ENCODE measurements around the gene GNB1.
A peak's percentile ranks its signal among the peaks of the same experiment; 100 is the strongest.

GNB1 gene

DNA sequence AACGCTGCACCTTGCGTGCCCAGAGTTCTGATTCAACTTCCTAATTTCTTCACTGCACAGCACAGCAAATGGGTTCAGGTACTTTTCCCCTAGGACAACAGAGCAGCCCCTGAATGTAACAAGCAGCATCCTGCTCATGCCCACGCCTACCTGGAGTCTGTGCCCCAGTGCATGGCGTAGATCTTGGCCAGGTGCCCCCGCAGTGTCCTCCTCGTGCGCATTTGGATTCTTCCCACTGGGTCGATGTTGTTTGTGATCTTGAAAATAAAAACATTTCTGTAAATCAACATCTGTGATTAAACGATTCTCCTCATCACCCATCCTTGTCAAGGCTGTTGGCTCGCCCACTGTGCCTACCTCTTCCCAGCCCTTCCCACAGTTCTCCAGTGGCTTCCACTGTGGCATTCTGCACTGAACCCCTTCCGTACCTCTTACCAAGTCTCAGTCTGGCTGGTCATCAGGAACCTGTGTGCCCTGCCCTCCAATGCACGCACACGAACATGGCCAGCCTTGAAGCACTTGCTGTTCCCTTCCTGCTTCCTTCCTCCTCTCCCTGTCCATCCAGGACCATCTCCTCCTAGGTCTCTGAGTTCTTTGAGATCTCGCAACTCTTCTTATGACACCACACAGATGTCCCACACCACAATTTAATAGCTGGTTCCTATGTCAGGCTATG is 75.1 kb downstream of the GNB1 start:
- DNase-seq, result no peak

DNA sequence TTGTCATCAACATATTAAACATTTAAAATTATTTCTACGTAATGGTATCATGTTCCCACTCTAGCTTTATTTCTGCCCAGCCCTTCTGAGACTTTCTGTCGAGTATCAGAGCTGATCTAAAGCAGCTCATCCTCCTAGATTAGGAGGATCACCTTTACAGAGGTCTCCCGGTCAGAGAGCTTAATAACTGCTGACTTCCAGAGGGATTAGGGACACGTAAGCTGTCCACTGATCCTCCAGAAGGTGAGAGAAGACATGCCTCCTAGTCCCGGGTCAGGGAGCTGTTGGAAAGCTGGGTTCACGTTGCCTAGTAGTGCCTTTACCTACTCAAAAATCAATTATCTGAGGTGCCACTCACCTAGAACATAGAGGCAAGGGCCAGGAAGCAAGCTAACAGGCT is 81.4 kb downstream of the GNB1 start:
- no peak for DNase-seq

DNA sequence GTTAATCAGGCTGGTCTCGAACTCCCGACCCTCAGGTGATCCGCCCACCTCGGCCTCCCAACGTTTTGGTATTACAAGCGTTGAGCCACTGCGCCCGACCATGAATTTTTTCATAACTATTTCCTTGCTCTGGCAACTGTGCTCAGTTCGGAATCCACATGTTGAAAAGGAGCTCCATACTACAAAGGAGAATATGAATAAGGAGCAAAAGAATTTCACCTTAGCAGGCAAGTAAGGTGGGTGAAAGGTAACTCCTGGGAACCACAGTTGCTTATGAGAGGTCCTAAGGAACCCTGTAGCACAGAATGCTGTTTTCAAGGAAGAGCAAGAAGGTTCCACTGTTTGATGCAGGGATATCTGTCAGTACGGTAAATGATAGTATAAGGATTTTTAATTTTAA is 82.7 kb downstream of the GNB1 start:
- DNase-seq, result no peak

DNA sequence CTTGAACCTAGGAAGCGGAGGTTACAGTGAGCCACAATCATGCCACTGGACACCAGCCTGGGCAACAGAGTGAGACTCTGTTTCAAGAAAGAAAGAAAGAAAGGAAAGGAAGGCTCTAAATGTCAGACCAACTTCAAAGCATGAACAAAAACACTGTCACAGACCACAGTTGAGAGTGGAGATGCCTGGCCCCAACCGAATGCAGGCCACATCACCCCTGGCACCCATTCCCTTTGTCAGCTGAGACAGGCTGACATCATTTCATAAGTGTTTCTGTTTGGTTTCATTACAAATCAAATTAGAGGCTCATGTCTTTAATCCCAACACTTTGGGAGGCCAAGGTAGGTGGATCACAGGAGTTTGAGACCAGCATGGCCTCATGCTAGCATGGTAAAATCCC is 84.0 kb downstream of the GNB1 start:
- no peak for DNase-seq

DNA sequence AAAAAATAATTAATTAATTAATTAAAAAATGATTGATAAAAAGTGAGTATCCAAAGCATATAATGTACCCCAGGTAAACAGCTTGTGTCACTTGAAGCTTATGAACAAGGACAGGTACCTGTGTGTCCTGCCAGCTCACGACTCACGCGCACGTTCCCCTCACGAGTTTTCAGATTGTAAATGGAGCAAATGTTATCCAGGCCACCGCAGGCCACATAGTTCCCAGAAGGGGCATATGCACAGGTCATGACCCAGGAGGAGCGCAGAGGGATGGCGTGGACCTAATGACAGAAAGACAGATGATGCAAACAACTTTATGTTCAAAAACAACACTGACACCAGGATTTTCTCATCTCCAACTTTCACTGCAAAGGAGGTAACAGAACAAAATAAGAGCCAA is 86.6 kb downstream of the GNB1 start:
- no peak for DNase-seq

DNA sequence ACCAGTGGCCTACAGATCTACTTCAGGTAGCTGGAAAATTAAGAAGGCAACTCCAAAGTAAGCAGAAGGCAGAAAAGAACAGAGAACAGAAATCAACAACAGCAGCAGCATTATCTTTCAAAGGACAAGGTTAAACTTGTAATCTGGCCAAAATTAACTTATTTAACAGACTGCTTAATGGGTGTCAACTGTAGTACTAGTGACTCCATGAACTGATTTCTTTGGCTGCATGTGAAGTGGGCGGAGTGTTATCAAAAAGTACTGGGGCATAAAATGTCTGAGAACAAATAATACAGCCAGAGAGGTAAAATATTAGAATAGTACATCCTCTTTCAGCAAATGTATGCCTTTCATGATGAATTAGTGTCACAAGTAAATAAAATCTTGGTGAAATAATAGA is 88.0 kb downstream of the GNB1 start:
- peak in 1 of 2 experiments; percentile 59 for DNase-seq

DNA sequence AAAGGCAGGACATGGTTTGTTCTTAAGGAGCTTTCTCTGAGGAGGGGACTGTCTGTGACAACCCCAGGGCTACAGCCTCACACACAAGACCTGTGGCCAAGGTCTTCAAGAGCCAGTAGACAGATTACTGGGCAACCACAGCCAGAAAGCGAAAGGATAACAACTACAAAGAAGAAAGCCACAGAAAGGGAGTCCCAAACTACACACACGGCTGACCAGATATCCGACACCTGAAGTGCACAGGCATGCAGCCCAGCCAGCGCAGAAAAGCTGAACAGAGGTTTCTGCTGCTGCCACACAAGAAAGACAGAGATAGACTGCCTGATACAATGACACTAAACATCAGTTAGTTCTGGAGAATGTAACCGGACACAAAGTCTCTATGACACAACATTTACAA is 91.2 kb downstream of the GNB1 start:
- DNase-seq, result no peak

DNA sequence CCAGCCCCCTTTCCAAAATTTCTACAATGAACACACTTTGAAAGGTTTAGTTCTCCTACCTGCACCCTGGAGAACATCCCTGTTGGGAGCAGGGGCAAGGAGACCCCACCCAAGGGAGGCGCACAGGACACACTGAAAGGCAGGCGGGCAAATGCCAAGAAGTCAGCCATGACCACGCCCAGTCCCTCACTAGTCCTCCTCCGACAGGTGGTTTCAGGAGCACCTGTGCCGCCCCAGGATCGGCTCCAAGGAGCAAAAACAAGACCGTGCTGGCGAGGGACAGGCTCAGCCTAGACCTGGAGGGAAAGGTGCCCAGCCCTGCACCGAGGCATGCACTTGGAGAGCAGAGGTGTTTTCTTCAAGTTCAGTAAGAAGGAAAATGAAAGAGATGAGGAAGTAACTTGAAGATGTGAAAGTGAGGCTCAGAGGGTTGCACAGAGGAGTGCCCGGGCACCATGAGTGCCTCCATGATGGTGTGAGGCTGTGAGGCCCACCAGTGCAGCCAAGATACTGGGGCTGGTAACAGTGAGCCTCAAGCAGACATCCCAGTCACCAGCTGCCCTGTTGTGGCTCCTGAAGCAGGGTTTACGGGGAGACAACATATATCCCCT is 93.1 kb downstream of the GNB1 start:
- DNase-seq, result no peak

DNA sequence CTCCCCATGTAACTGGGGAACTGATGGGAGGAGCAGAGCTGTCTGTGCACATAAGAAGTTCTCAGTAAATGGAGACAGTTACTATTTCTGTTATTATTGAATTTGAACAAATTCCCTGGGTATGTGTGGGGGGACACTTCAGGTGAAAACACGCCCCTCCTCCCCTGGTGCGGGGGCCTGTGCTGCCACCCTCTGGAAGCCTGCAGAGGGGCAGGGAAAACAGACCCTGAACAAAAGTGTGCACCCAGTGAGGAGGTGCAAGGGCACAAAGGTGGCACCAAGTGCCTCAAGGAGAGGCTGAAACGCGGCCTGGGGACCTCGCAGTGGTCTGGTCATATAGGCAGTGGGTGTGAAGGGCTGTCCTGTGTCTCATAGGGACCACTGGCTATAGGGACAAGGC is 94.4 kb downstream of the GNB1 start:
- DNase-seq, result no peak

DNA sequence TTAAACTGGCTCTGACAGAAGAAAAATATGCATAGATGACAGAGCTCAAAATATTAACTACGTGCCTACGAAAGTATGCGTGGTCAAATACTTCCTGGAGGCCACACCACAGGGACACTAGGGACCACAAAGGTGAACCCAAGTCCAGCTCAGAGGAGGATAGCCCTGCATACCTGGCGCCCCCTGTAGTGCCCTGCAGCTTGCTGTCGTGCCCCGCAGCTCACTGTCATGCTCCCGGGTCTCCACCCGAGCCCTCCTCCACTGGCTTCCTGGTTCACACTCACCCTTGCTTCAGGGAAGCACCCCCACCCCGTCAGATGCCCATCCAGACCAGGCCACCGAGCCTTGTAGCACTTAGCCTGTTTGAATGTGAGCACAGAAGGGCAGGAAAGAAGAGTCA is 95.9 kb downstream of the GNB1 start:
- no peak for DNase-seq

DNA sequence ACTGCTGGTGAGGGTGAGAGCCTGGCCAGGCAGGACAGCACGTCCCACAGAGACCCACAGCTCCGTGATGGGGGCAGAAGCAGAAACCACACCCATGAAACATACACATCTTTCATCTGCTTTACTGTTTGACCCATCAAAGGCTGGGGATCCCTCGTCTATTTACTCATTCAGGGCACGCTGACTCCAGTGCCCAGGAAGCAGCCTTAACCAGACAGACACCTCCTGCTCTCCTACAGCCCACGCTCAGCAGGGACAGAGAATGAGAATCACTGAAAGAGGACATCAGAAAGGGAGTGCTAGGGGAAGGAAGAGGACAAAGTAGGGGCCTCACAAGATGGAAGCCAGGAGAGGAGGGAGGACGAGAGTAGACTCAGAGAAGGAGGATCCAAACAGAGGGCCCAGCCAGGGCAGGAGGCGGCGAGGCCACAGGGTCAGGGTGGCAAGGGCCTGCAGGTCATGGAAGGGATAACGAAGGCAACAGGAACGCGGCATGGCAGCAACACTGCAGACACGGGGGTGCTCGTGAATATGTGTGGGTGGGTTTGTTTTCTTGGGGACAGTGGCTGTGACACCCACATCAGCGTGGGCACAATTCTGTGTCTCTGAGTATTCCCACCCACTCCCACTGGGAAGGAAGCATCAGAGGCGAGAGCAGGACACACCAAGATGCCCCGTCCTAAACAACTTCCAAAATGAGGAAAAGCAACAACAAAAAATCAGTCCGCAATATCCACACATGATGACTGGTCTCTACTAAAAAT is 97.2 kb downstream of the GNB1 start:
- DNase-seq, result no peak

DNA sequence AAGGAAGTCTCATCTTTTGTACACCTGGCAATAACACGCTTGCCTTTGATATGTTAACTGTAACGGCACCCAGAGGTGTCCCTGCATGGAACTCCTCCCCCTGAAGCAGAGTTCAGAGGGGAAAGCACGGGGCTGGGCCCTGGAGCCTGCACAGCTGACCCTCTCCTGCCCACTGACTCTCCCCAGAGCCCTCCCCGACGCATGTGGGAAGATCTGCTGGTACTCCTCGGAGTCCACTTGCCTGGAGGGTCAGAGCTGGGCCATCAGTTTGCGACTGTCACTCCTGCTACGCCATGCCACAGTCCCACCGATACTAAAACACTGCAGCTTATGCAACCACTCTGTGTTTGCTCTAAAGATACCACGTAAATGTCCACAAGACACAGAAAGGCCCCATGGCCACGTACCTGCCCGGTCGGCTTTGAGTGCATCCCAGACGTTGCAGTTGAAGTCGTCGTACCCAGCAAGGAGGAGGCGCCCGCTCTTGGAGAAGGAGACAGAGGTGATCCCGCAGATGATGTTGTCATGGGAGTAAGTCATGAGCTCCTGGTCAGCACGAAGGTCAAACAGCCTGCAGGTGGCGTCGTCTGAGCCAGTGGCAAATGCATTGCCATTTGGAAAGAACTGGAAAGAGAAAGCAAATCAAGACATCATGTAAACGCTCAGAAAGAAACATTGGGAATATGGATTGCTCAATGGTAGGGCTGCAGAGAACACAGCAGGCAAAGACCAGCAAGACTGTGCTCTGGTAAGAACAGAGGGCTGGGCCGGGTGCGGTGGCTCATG is 102.0 kb downstream of the GNB1 start:
- DNase-seq, result no peak

DNA sequence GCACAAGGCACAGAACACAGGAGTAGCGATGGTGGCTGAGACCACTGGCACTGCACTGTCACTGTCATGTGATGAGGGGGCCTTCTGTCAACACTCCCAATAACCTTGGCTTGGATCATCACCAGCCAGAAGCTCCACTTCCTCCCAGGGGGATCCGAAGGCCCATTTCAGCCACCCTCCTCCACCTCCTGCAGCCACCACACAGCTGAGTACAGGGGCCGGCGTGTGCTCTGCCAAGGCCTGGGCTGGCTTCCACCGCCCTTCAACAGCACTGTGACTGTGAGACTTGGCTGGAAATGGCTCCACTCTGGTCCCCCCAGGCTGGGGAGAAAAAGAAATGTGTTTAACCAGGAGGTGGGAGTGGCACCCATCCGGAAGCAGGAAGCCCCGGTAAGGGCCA is 102.8 kb downstream of the GNB1 start:
- DNase-seq, result no peak

DNA sequence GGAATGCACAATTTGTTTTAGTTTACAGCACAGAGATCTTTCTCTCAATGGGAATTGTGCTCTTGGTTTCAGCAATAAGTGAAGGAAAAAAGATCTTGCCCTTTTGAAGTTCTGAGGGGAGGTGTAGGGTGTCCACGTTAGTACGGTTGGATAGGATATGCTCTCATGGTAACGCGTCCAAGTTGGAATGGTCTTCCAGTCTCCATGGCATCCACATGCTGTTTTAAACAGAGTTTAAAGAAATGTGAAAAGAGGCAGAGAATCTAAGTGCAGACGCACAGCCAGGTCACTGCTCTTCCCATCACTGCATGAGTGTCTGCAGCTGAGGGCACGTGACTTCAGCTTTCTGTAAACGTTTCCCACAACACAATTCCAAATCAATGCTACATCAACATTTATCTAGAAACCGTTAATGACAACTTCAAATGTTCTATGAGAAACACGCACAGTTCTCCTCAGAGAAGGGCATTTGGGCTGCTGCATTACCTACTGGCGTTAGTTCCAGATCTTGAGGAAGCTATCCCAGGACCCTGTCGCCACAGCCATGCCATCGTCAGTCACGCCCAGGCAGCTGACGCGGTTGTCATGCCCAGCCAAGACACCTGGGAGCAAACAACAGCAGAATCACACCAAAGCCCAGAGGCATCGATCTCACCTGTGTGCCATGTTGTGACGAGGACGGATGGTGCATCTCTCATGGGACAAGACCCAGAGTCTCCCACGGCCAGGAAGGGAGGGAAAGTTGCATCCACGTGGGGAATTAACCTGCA is 103.9 kb downstream of the GNB1 start:
- no peak for DNase-seq

DNA sequence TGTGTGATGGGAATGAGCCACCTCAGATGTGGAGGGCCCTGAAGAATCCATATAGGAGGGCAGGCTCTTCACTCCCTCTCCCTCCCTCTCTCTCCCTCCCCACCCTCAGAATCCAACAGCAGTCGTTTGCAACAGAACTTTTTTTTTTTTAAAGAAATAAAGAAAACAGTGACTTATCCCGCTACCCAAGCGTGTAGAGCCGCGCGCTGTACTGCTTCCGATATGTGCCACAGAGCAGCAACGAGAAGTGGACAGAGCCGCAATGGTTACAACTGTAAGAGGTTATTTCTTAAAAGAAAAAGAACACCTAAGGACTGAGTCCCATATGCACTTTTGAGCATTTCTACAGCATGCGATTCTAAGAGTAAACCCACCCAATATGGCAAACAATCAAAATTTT is 105.2 kb downstream of the GNB1 start:
- DNase-seq, result peak in 1 of 2 experiments; percentile 30

DNA sequence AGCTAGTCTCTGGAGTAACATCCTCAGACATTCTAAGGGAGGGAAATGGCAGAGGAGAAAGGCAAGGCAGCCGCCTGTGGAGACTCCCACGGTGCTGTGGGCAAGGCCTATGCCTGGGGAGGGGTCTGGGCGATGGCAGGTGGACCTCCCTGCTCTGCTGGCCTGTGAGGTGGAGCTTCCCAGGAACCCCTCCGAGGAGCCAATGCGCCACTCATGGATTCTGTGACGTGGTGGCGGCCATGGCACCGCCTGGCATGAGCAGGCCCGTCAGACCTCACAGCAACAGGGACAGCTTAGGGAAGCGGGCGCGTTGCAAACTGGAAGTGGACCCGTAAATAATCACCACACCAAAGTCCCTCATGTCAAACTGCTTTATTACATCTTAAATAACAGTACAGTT is 106.0 kb downstream of the GNB1 start:
- no peak for DNase-seq

DNA sequence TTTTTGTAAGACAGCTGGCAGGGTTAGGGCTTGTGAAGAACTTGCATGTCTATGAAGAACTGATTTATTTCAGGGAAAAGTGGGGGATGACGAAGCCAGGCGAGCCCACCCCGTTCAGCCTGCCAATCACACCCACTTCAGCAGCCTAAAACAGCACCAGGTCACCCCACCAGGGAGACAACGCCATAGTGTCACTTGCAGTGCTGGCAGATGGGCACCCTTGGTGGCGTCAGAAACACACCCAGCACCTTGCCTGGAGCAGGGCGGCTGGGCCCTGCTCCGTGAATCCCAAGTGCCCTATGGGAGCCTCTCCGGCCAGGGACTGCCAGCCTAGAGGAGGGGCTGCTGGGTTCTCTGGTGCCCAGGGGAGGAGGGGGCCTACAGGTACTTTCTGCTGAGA is 107.6 kb downstream of the GNB1 start:
- no peak for DNase-seq

DNA sequence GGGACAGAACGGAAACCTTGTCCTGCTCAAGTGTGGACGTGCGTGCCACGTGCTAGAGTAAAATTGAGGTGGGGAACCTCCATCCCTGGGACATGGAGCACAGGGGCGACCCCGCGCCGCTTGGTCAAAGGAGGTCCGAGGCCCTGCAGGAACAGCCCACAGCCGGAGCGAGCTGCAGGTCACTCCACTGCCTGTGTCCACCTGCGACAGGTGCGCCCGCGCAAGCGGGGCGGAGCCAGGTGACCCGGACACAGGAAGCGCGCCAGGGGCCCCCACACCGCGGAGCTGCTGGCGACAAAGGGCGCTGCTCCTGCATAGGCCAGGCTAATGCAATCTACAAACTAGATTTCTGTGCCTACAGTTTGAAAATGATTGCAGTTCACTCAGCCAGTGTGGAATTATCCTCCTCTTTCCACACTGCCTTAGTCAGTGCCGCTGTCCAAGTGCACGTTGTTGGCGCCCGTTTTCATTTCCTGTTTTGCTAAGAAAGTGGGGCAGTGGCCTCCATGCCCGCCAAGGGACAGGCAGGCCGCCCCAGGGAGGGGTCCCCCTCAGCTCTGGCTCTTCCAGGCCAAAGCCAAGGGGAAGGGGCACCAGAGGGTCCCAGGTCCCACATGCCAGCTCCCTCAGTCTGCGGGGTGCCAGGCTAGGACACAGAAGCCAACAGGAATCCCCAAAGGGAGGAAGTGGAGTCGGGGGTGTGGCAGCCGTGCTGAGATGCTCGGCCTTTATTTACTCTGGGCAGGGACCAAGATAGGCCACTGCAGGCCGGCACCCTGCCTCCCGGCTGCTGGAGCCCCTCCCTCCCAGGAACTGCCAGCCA is 108.3 kb downstream of the GNB1 start:
- DNase-seq, result peak; percentile 50 to 65

DNA sequence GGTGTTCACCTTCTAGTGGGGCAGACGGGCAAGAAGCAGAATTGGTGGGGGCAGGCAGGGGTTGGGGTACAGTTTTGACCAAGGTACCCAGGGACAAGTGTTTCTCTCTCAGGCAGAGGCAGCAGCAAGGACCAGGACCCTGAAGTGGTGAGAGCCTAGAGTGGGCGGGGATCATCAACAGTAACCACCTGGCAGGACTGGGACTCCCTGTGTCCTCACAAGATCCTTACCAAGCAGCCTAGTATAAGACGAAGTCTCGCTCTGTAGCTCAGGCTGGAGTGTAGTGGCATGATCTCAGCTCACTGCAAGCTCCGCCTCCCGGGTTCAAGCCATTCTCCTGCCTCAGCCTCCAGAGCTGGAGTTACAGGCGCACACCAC is 109.4 kb downstream of the GNB1 start:
- no peak for DNase-seq

DNA sequence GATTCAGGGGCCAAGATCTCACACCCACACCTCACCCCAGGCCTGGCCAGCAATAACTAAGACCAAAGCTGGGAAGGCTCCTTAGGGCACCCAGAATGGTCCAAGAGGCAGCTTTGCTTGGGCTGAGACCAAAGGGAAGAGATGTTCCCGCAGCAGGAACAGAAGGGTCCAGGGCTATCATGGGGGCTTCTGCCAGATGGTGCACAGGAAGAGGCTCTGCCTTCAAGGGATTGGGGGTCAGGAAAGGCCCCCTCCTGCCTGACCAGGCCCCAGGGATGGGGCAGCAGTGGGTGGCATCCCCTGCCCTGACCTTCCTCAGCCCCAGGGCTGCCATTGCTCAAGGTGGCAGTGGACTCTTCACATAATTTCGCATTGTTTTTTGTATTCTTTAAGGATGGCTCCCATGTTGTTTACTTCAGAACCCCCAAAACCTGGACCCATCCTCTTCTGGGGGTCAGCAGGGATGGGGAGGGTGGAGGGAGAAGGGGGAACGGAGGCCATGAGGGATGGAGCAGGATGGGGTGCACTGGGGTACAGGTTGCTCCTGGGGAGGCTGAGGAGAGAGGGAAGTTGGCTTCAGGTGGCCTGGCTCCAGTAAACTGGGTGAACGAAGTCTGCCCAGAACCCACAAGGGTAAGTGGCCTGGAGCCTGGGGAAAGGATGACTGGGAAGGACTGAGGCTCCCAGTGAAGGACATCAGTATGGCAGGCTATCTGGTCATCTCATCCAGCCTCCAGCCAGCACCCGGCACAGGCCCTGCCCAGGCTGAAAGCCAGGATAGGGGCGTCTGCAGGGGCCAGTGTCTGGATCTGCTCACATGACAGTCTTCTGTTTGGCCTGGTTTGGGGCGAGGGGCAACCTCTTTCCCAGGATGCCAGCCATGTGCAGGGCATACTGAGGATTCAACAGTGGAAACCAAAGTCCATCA is 110.0 kb downstream of the GNB1 start:
- DNase-seq, result no peak

Data from NCI-H2081 (cell line).